DOHH2 (cell line): ENCODE results near the gene CFAP73.

Experiments used
- EZH2phosphoT487 ChIP-seq: fragments of 200-600 bp; sonication (generic); IDR thresholded peaks from 2 replicates; pipeline ENCODE4 v1.6.1; 2017; ENCODE audit warnings: borderline replicate concordance, mild to moderate bottlenecking, antibody characterized with exemption, low read length, moderate library complexity, mixed read lengths
- TF ChIP-seq, protein P1 (sequence below): fragments of 200-600 bp; sonication (generic); IDR thresholded peaks from one replicate; pipeline ENCODE4 v1.5.1; 2014; ENCODE audit warnings: antibody characterized with exemption, mild to moderate bottlenecking, low read depth, low read length; ENCODE audit not compliant: poor library complexity, severe bottlenecking

DNA sequence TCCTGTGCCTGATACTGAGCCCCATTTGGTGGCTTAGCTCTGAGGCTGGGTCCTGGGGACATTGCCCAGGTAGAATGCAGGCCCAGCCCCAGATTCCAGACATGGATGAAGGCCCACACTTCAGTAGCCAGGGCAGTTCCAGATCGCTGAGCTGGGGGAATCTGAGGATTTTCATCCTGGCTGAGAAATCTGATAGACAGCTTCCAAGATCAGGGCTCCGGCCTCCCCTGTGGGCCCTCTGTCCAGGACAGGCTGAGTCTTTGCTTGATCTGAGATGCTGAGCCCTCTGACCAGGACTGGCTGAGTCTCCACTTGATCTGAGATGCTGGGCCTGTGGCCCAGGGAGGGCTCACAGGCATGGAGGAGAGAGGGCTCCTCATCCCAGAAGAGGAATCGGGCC lies 10.7 kb upstream of the CFAP73 start:
- TF ChIP-seq, protein P1, sequence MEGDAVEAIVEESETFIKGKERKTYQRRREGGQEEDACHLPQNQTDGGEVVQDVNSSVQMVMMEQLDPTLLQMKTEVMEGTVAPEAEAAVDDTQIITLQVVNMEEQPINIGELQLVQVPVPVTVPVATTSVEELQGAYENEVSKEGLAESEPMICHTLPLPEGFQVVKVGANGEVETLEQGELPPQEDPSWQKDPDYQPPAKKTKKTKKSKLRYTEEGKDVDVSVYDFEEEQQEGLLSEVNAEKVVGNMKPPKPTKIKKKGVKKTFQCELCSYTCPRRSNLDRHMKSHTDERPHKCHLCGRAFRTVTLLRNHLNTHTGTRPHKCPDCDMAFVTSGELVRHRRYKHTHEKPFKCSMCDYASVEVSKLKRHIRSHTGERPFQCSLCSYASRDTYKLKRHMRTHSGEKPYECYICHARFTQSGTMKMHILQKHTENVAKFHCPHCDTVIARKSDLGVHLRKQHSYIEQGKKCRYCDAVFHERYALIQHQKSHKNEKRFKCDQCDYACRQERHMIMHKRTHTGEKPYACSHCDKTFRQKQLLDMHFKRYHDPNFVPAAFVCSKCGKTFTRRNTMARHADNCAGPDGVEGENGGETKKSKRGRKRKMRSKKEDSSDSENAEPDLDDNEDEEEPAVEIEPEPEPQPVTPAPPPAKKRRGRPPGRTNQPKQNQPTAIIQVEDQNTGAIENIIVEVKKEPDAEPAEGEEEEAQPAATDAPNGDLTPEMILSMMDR: no peak
- TF ChIP-seq EZH2phosphoT487: no peak
